ENCODE results near the gene OPA1. TPM values are rescaled to one million over a fixed set of nuclear protein-coding genes. Genes with fewer than 3 reads are reported as not detected.
"Not testable (repeated sequence)": the region's sequence is repeated elsewhere in the genome, so short reads cannot be mapped to it uniquely, and the experiment has no call there.

The OPA1 gene
- polyA plus RNA-seq, 4 donors: 53.3 to 75.6 (median 62.5) TPM

- DNase-seq (ENCODE audit: low read depth in 4 of 4, low spot score in 2 of 4): no peak
Observed at GRCh38 chr3:193586526-193586925, 6.5 kb upstream of the OPA1 start.

GRCh38 chr3:193589129-193589528 lies 3.9 kb upstream of the OPA1 start:
- no peak for DNase-seq (ENCODE audit: low read depth in 4 of 4, low spot score in 2 of 4)

- DNase-seq (ENCODE audit: low read depth in 4 of 4, low spot score in 2 of 4): no peak
Observed at GRCh38 chr3:193589616-193590015, 3.4 kb upstream of the OPA1 start.

GRCh38 chr3:193590088-193590856 lies 2.7 kb upstream of the OPA1 start:
- DNase-seq (ENCODE audit: low read depth in 4 of 4, low spot score in 2 of 4): no peak

GRCh38 chr3:193593668-193594030 lies 641 bp downstream of the OPA1 start:
- peak in 3 of 4 donors; percentile 5 to 23 (median 18) for DNase-seq (ENCODE audit: low read depth in 4 of 4, low spot score in 2 of 4)

GRCh38 chr3:193594946-193595689 lies 2.1 kb downstream of the OPA1 start:
- DNase-seq (ENCODE audit: low read depth in 4 of 4, low spot score in 2 of 4): no peak

GRCh38 chr3:193595939-193596487 lies 3.0 kb downstream of the OPA1 start:
- DNase-seq (ENCODE audit: low read depth in 4 of 4, low spot score in 2 of 4): no peak

- DNase-seq (ENCODE audit: low read depth in 4 of 4, low spot score in 2 of 4): no peak
Observed at GRCh38 chr3:193598202-193598601, 5.2 kb downstream of the OPA1 start.

- DNase-seq (ENCODE audit: low read depth in 4 of 4, low spot score in 2 of 4): no peak
Observed at GRCh38 chr3:193599393-193599792, 6.4 kb downstream of the OPA1 start.

- DNase-seq (ENCODE audit: low read depth in 4 of 4, low spot score in 2 of 4): peak in 1 of 4 donors; percentile 10
Observed at GRCh38 chr3:193605876-193606275, 12.9 kb downstream of the OPA1 start.

- DNase-seq (ENCODE audit: low read depth in 4 of 4, low spot score in 2 of 4): not testable (repeated sequence)
Observed at GRCh38 chr3:193606892-193607291, 13.9 kb downstream of the OPA1 start.

GRCh38 chr3:193610516-193610915 lies 17.5 kb downstream of the OPA1 start:
- DNase-seq (ENCODE audit: low read depth in 4 of 4, low spot score in 2 of 4): not testable (repeated sequence)

- DNase-seq (ENCODE audit: low read depth in 4 of 4, low spot score in 2 of 4): no peak
Observed at GRCh38 chr3:193614430-193614829, 21.4 kb downstream of the OPA1 start.

- no peak for DNase-seq (ENCODE audit: low read depth in 4 of 4, low spot score in 2 of 4)
Observed at GRCh38 chr3:193617628-193618027, 24.6 kb downstream of the OPA1 start.

GRCh38 chr3:193620057-193620456 lies 27.0 kb downstream of the OPA1 start:
- no peak for DNase-seq (ENCODE audit: low read depth in 4 of 4, low spot score in 2 of 4)

- DNase-seq (ENCODE audit: low read depth in 4 of 4, low spot score in 2 of 4): no peak
Observed at GRCh38 chr3:193620650-193621049, 27.6 kb downstream of the OPA1 start.

GRCh38 chr3:193621127-193621526 lies 28.1 kb downstream of the OPA1 start:
- no peak for DNase-seq (ENCODE audit: low read depth in 4 of 4, low spot score in 2 of 4)

GRCh38 chr3:193630005-193630404 lies 37.0 kb downstream of the OPA1 start:
- DNase-seq (ENCODE audit: low read depth in 4 of 4, low spot score in 2 of 4): no peak

- no peak for DNase-seq (ENCODE audit: low read depth in 4 of 4, low spot score in 2 of 4)
Observed at GRCh38 chr3:193637831-193638230, 44.8 kb downstream of the OPA1 start.

- no peak for DNase-seq (ENCODE audit: low read depth in 4 of 4, low spot score in 2 of 4)
Observed at GRCh38 chr3:193638833-193639232, 45.8 kb downstream of the OPA1 start.

- DNase-seq (ENCODE audit: low read depth in 4 of 4, low spot score in 2 of 4): no peak
Observed at GRCh38 chr3:193640165-193640715, 47.2 kb downstream of the OPA1 start.
